ENCODE measurements around the gene ROPN1L. TPM values are rescaled to one million over a fixed set of nuclear protein-coding genes. Genes with fewer than 3 reads are reported as not detected.

The ROPN1L gene
- total and polyA plus RNA-seq, 10 donors: 2.0 to 27.9 (median 11.4) TPM

DNA sequence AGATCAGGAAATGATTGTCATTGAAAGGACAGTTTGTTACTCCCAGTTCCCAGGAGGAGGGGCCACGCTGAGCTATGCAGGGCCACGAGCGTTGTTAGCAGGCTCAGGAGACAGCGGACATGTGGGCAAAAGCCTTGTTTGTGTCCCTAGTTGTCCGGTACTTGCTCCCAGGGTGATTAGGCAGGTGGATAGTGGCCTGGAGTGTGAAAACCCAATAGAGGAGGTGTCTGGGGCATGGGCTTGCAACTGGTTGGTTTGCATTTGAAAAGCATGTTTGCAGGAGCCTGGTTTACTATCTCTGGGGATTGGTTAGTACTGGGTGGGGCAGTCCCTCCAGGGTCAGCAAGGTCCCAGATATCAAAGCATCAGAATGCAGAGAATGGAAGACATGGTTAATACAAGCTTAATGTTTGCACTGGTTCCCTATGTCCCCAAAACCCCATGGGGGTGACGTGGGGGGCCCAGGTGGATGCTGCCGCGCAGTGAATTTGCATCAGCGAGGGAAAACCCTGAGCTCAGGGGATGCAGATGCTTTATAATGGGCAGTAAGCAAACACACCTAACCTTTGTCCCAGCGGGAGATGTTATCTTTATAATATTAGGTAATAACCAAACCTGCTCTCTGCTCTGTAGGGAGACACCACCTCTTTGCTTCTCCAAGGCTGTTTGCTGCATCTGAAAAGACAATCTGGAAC lies 39.7 kb downstream of the ROPN1L start:
- Histone ChIP-seq H3K36me3 (peaks cover 0 to 5% (median 0%) of the 10 kb centered on the region in 6 donors), H3K27ac (peak overlapping the region in 2 of 8 donors; percentile 23 to 35), H3K4me3 (no peak overlapping the region), H3K27me3 (replicated peaks in 1 of 7) (no peaks in the 10 kb centered on the region), H3K4me1 (peaks cover 0 to 22% (median 5%) of the 10 kb centered on the region in 6 donors), H3K9me3 (peaks cover 0 to under 1% (median 0%) of the 10 kb centered on the region in 8 donors)
- intact Hi-C loops (cut with DNase I; ENCODE audit: low total_unique reads): no loop called here
- peak; percentile 43 for DNase-seq
- WGBS, 5 donors: 75 to 85% (median 77%) methylated on average over 10 of the region's 10 CpGs
- TF ChIP-seq POLR2AphosphoS5 (IDR thresholded peaks at IDR 0.05): no peak
- no peak for TF ChIP-seq CTCF (IDR thresholded peaks at IDR 0.05 in 8 of 11, conservative IDR thresholded peaks at IDR 0.05 in 3 of 11)
- TF ChIP-seq POLR2A (IDR thresholded peaks at IDR 0.05): no peak

DNA sequence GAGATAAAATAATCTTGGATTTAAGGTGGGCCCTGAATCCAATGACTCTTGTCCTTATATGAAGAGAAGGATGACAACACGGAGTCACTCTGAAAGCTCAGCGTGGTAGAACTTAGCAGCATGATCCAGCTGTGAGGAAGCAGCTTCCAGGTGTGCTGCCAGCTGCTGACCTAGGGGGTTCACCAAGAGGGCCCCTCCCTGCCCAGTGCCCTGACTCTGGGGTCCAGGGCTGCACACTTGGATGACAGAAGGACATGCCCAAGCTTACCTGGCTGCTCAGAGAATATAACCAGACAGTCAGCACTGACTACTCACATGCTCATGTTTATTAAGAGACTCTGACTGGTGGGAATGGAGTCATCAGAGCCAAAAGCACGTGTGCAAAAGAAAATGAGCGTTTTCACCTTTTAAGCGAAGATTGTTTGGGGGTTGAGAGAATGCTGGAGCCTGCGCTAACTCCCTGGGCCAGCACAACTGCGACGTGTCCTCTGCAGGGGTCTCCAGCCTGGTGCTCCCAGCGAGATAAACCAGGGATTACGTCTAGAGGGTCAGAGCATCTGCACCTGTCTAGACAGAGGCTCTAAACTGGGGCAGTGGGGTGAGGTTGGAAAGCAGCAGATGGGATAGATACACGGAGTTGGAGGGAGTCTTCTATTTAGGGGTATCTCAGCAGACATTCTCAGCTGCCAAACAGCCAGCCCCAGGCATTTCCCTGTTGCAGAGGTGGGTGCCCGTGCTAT lies 41.3 kb downstream of the ROPN1L start:
- peaks cover 0 to 5% (median 0%) of the 10 kb centered on the region in 6 donors for H3K36me3 ChIP-seq

GRCh38 chr5:10484774-10485141 lies 43.1 kb downstream of the ROPN1L start:
- peak overlapping the region in 5 of 8 donors; percentile 62 to 80 (median 76) for H3K27ac ChIP-seq
- H3K9me3 ChIP-seq: no peaks in the 10 kb centered on the region
- H3K36me3 ChIP-seq: peaks cover 0 to 5% (median 0%) of the 10 kb centered on the region in 6 donors
- intact Hi-C loops (cut with DNase I; ENCODE audit: low total_unique reads): no loop called here
- no peak overlapping the region for H3K4me3 ChIP-seq
- TF ChIP-seq POLR2AphosphoS5 (IDR thresholded peaks at IDR 0.05): no peak
- TF ChIP-seq POLR2A (IDR thresholded peaks at IDR 0.05): no peak
- no peak for TF ChIP-seq CTCF (IDR thresholded peaks at IDR 0.05 in 8 of 11, conservative IDR thresholded peaks at IDR 0.05 in 3 of 11)
- 86 to 91% (median 89%) methylated on average over 5 of the region's 5 CpGs for WGBS, 5 donors
- H3K4me1 ChIP-seq: peaks cover 5 to 36% (median 17%) of the 10 kb centered on the region in 6 donors
- DNase-seq: no peak
- no peaks in the 10 kb centered on the region for H3K27me3 ChIP-seq (replicated peaks in 1 of 7)

More for the DNA sequence above, 41.3 kb downstream of the ROPN1L start:
- H3K27me3 ChIP-seq (replicated peaks in 1 of 7): no peaks in the 10 kb centered on the region
- H3K4me1 ChIP-seq: peaks cover 0 to 30% (median 9%) of the 10 kb centered on the region in 6 donors
- TF ChIP-seq POLR2A (IDR thresholded peaks at IDR 0.05) (no peak), POLR2AphosphoS5 (IDR thresholded peaks at IDR 0.05) (no peak), CTCF (IDR thresholded peaks at IDR 0.05 in 8 of 11, conservative IDR thresholded peaks at IDR 0.05 in 3 of 11) (no peak)
- intact Hi-C loops (cut with DNase I; ENCODE audit: low total_unique reads): no loop called here
- WGBS, 5 donors: 89 to 92% (median 91%) methylated on average over 12 of the region's 12 CpGs
- H3K4me3 ChIP-seq: no peak overlapping the region
- peak; percentile 66 for DNase-seq
- H3K9me3 ChIP-seq: no peaks in the 10 kb centered on the region
- peak overlapping the region in 2 of 8 donors; percentile 27 to 35 for H3K27ac ChIP-seq
